Fibroblast of pulmonary artery (primary cell): ENCODE data around the gene CHST8.

Experiments
- DNase-seq: peaks from one replicate; pipeline ENCODE4 v3.0.0-alpha.2; 2010; ENCODE audit warnings: low read depth
- H3K4me3 ChIP-seq: replicated peaks from 2 replicates; pipeline ENCODE4 v1.5.1; 2011; ENCODE audit warnings: low read depth, mild to moderate bottlenecking, control low read depth, low read length, moderate library complexity
- CTCF ChIP-seq: IDR thresholded peaks from 2 replicates; pipeline ENCODE4 v1.5.1; 2011; ENCODE audit warnings: mild to moderate bottlenecking, control low read depth, low read length, inconsistent platforms; ENCODE audit errors: missing control alignments

The CHST8 gene

DNA sequence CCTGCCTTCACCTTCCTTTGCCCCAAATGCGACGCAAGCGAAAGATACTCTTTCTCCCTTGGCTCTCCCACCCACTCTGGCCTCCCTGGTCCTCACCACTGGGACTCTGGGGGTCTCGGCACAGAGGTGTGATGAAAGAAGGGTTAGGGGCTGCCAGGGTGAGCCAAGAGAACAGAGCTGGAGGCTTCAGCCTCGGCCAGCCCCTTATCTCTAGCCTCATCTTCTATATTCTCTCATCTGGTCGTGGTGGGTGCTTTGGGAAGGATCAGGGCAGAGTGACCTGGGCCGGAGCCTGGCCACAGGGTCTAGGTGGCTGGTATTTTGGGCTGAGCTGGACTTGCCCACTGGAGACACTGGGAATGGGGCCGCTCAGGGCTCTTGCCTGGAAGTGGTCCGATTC is 103.8 kb downstream of the CHST8 start:
- TF ChIP-seq CTCF: no peak
- H3K4me3 ChIP-seq: no peak overlapping the region
- DNase-seq: no peak

DNA sequence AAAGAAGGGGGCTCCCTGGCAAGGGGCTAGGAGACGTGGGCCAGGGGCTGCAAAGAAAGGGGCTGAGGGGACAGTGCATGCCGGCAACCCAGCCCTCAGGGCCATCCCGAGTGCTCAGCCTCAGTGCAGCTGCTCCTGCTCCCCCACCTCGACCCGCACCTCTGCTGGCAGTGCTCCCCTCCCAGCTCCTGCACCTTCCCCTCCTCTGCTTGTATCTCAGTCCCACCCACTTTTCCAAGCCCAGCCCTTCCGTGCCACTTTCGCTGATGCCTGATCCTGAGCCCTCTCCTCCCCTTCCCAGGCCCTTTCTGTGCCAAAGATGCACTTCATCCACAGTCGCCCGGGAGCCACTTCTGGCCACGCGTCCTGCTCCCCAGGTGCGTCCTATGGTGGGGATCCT is 105.0 kb downstream of the CHST8 start:
- no peak for DNase-seq
- TF ChIP-seq CTCF: no peak
- no peak overlapping the region for H3K4me3 ChIP-seq

DNA sequence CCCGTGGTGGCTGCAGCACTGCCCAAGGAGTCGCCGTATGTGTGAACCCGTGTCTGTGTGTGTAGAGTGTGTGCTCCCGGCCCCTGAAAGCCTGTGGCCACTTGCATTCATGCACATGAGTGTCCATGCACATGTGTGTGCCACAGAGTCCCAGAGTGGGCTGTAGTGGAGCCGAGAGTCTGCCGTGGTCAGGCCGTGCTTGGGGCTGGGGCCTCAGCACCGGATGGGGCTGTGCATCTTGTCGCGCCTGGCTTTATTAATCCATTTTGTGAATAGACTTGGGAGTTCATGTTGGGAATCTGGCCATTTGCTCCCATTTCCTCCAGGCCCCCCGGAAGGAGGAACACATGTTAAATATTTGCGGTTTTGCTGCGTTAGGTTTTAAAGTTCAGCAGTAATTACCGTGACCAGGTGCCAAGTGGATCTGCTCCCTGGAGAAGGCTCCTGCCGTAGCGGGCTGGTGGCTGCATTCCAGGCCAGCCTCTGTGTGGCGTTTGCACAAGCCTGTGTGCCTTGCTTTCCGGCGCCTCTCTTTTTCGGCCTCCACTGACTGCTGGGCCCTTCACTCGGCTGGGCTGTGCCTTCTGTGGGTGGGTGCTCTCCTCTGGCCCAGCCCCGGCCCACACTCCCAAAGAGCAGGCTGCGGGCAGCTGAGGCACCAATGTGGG is 105.7 kb downstream of the CHST8 start:
- no peak for DNase-seq

DNA sequence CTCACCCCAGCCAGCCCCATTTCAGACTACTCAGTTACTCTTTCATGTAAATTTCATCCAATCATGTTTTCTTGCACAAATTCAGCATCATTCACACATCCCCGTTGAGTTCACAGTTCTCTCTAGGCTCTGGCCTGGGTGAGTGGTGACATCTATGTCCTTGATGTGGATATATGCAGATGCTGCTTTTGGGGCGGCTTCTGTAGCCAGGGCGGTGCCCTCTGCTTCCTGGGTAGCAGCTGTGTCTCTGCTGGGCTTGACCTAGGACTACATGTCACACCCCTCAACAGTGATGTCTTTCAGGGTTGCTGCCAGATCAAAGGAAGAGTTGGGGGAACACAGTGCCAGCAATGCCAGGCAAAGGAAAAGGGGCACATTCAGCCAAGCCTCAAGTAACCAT is 106.4 kb downstream of the CHST8 start:
- TF ChIP-seq CTCF: no peak
- H3K4me3 ChIP-seq: no peak overlapping the region
- no peak for DNase-seq

More for the DNA sequence above, 105.7 kb downstream of the CHST8 start:
- H3K4me3 ChIP-seq: no peak overlapping the region
- no peak for TF ChIP-seq CTCF

DNA sequence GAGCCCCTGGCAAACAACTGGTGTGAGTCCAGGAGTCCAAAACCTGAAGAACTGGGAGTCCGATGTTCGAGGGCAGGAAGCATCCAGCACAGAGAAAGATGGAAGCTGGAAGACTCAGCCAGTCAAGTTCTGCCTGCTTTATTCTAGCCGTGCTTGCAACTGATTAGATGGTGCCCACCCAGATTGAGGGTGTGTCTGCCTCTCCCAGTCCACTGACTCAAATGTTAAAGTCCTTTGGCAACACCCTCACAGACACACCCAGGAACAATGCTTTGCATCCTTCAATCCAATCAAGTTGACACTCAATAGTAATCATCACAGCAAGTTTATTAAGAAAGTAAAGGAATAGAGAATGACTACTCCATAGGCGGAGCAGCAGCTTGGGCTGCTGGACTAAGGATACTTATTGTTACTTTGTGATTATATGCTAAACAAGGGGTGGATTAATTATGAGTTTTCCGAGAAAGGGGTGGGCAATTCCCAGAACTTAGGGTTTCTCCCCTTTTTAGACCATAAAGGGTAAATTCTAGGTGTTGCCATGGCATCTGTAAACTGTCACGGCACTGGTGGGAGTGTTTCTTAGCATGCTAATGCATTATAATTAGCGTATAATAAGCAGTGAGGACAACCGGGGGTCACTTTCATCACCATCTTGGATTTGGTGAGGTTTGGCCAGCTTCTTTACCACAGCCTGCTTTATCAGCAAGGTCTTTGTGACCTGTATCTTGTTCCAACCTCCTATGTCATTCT is 109.3 kb downstream of the CHST8 start:
- H3K4me3 ChIP-seq: no peak overlapping the region
- TF ChIP-seq CTCF: no peak
- DNase-seq: no peak

DNA sequence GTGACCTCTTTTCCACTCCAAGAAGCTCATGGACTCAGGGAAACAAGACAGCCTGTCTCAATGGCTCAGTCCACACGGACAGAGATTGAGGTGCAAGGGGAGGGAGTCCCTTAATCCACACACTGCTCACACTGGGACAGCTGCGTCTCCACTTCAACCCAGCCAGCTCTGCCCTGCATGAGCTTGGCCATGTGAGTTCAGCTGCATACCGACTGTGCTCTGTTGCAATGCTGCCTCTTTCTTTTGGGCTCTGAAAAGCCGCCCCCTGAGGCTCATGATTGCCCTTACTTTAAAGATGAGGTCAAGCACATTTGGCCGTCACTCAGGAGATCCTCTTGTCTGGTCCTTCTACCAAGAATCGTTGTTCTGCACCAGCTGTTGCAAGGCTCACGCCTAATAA is 110.1 kb downstream of the CHST8 start:
- no peak overlapping the region for H3K4me3 ChIP-seq
- TF ChIP-seq CTCF: no peak
- DNase-seq: no peak

- TF ChIP-seq CTCF: no peak
- H3K4me3 ChIP-seq: no peak overlapping the region
- no peak for DNase-seq
Measured at GRCh38 chr19:33734913-33735312, 113.2 kb downstream of the CHST8 start.
